H9 (cell line): ENCODE measurements around the gene LRMDA. TPM values are rescaled to one million over a fixed set of nuclear protein-coding genes. Genes with fewer than 3 reads are reported as not detected.

Source experiments
- DNase-seq: peaks from one replicate; pipeline ENCODE4 v3.0.0-alpha.2; 2017
- H2AFZ ChIP-seq: one replicate; pipeline ENCODE4 v1.6.1; 2013; ENCODE audit warnings: mild to moderate bottlenecking, low read length, control low read depth, moderate library complexity
- H2AK5ac ChIP-seq: 2 replicates; pipeline ENCODE4 v1.6.1; 2013; ENCODE audit warnings: low read length, control low read depth, mixed read lengths; ENCODE audit not compliant: insufficient read length
- H2BK120ac ChIP-seq: one replicate; pipeline ENCODE4 v1.6.1; 2013; ENCODE audit warnings: low read depth, mild to moderate bottlenecking, low read length, control low read depth, inconsistent platforms; ENCODE audit not compliant: poor library complexity, severe bottlenecking
- H2BK12ac ChIP-seq: 2 replicates; pipeline ENCODE4 v1.6.1; 2013; ENCODE audit warnings: low read length, control low read depth, mixed read lengths, low read depth; ENCODE audit not compliant: insufficient read length
- H2BK15ac ChIP-seq: 2 replicates; pipeline ENCODE4 v1.6.1; 2013; ENCODE audit warnings: low read depth, low read length, control low read depth
- H2BK20ac ChIP-seq: one replicate; pipeline ENCODE4 v1.6.1; 2013; ENCODE audit warnings: low read depth, mild to moderate bottlenecking, low read length, control low read depth, inconsistent platforms; ENCODE audit not compliant: poor library complexity, severe bottlenecking
- H2BK5ac ChIP-seq: 2 replicates; pipeline ENCODE4 v1.6.1; 2013; ENCODE audit warnings: low read length, control low read depth, mixed read lengths; ENCODE audit not compliant: insufficient read length
- H3K14ac ChIP-seq: 2 replicates; pipeline ENCODE4 v1.6.1; 2013; ENCODE audit warnings: low read length, control low read depth; ENCODE audit not compliant: insufficient read depth
- H3K18ac ChIP-seq: 2 replicates; pipeline ENCODE4 v1.6.1; 2013; ENCODE audit warnings: low read depth, mild to moderate bottlenecking, mixed read lengths, low read length, control low read depth; ENCODE audit not compliant: insufficient read length
- H3K23ac ChIP-seq: 2 replicates; pipeline ENCODE4 v1.6.1; 2013; ENCODE audit warnings: low read length, control low read depth, mixed read lengths, low read depth; ENCODE audit not compliant: insufficient read length
- H3K23me2 ChIP-seq: 2 replicates; pipeline ENCODE4 v1.6.1; 2013; ENCODE audit warnings: low read depth, mild to moderate bottlenecking, mixed read lengths, low read length, control low read depth; ENCODE audit not compliant: insufficient read length, poor library complexity, severe bottlenecking
- H3K27ac ChIP-seq: 2 replicates; pipeline ENCODE4 v1.5.1; 2013; ENCODE audit warnings: low read length, control low read depth, mixed read lengths, low read depth; ENCODE audit not compliant: insufficient read length
- H3K27me3 ChIP-seq: 2 replicates; pipeline ENCODE4 v1.6.1; 2013; ENCODE audit warnings: low read length, control low read depth, inconsistent platforms; ENCODE audit not compliant: insufficient read depth
- H3K4ac ChIP-seq: 2 replicates; pipeline ENCODE4 v1.6.1; 2013; ENCODE audit warnings: low read depth, mild to moderate bottlenecking, control low read depth, inconsistent platforms, low read length, moderate library complexity
- H3K4me1 ChIP-seq: 2 replicates; pipeline ENCODE4 v1.6.1; 2013; ENCODE audit warnings: low read length, control low read depth, inconsistent platforms; ENCODE audit not compliant: insufficient read depth
- H3K4me2 ChIP-seq: 2 replicates; pipeline ENCODE4 v1.6.1; 2013; ENCODE audit warnings: low read length, control low read depth, mixed read lengths; ENCODE audit not compliant: insufficient read length, insufficient read depth
- H3K56ac ChIP-seq: 2 replicates; pipeline ENCODE4 v1.6.1; 2013; ENCODE audit warnings: low read depth, mild to moderate bottlenecking, mixed read lengths, low read length, control low read depth; ENCODE audit not compliant: insufficient read length
- H3K79me1 ChIP-seq: 2 replicates; pipeline ENCODE4 v1.6.1; 2013; ENCODE audit warnings: low read depth, mild to moderate bottlenecking, moderate library complexity, low read length, control low read depth, inconsistent platforms; ENCODE audit not compliant: insufficient read depth, poor library complexity, severe bottlenecking
- H3K79me2 ChIP-seq: 2 replicates; pipeline ENCODE4 v1.6.1; 2013; ENCODE audit warnings: low read length, control low read depth, inconsistent platforms; ENCODE audit not compliant: insufficient read depth
- H3K9ac ChIP-seq: 2 replicates; pipeline ENCODE4 v1.6.1; 2013; ENCODE audit warnings: low read length, control low read depth, mixed read lengths; ENCODE audit not compliant: insufficient read length; ENCODE audit errors: extremely low read depth
- H3K9me3 ChIP-seq: one replicate; pipeline ENCODE4 v1.6.1; 2013; ENCODE audit warnings: low read depth, low read length, inconsistent platforms; ENCODE audit not compliant: control insufficient read depth
- H3T11ph ChIP-seq: one replicate; pipeline ENCODE4 v1.6.1; 2013; ENCODE audit warnings: mild to moderate bottlenecking, low read length, control low read depth, inconsistent platforms
- H4K20me1 ChIP-seq: one replicate; pipeline ENCODE4 v1.6.1; 2013; ENCODE audit not compliant: control insufficient read depth, insufficient read length, insufficient read depth
- H4K5ac ChIP-seq: 2 replicates; pipeline ENCODE4 v1.6.1; 2013; ENCODE audit warnings: low read depth, mild to moderate bottlenecking, mixed read lengths, low read length, control low read depth; ENCODE audit not compliant: insufficient read length
- H4K8ac ChIP-seq: replicated peaks from 2 replicates; pipeline ENCODE4 v1.6.1; 2013; ENCODE audit warnings: low read length, control low read depth, mixed read lengths, low read depth; ENCODE audit not compliant: insufficient read length
- H4K91ac ChIP-seq: 2 replicates; pipeline ENCODE4 v1.6.1; 2013; ENCODE audit warnings: low read depth, mild to moderate bottlenecking, moderate library complexity, mixed read lengths, low read length, control low read depth; ENCODE audit not compliant: insufficient read length
- H3K27ac Mint-ChIP-seq, 3 experiments: 2 replicates in 2 of 3; 3 replicates in 1 of 3; pipeline ENCODE4 v1.8.0; 2020 to 2021; ENCODE audit warnings: mixed read lengths in 3 of 3, mild to moderate bottlenecking in 1 of 3, moderate library complexity in 1 of 3
- H3K27me3 Mint-ChIP-seq: 2 replicates; pipeline ENCODE4 v1.8.0; 2021; ENCODE audit warnings: low read depth, mild to moderate bottlenecking, moderate library complexity, mixed read lengths
- H3K36me3 Mint-ChIP-seq, 3 experiments: 2 replicates in 2 of 3; 3 replicates in 1 of 3; pipeline ENCODE4 v1.8.0; 2020 to 2021; ENCODE audit warnings: low read depth in 3 of 3, mixed read lengths in 3 of 3; ENCODE audit not compliant: insufficient read depth in 1 of 3
- H3K4me1 Mint-ChIP-seq, 2 experiments: 2 replicates each; pipeline ENCODE4 v1.8.0; 2020; ENCODE audit warnings: mixed read lengths in 2 of 2
- H3K4me3 Mint-ChIP-seq, 2 experiments: 2 replicates in 1 of 2; 3 replicates in 1 of 2; pipeline ENCODE4 v1.8.0; 2020 to 2021; ENCODE audit warnings: mild to moderate bottlenecking in 2 of 2, mixed read lengths in 2 of 2, moderate library complexity in 1 of 2
- H3K9me3 Mint-ChIP-seq, 2 experiments: 2 replicates in 1 of 2; 3 replicates in 1 of 2; pipeline ENCODE4 v1.8.0; 2020; ENCODE audit warnings: mild to moderate bottlenecking in 2 of 2, mixed read lengths in 2 of 2, moderate library complexity in 1 of 2
- WGBS: extraction: QIAGEN DNeasy Blood & Tissue Kit; methylation state at CpG from one replicate; pipeline ENCODE4 v1.1.7; 2013; ENCODE audit warnings: missing lambda C conversion rate, low lambda C conversion rate, mixed read lengths; ENCODE audit not compliant: insufficient read length; ENCODE audit errors: extremely low coverage; 5-methylcytosine and 5-hydroxymethylcytosine counted together
- total RNA-seq: library from RNA; stranded (reverse); gene quantifications from 2 replicates; pipeline ENCODE4 v1.2.1, GENCODE V29; 2021
- TF ChIP-seq, protein P1 (sequence below): fragments of 200-600 bp; sonication (generic); conservative IDR thresholded peaks from 3 replicates; pipeline ENCODE4 v1.8.0; 2021; ENCODE audit warnings: antibody characterized with exemption, mild to moderate bottlenecking

LRMDA gene
- total RNA-seq, 1 experiment from 2014 or later: 1.8 TPM

DNA sequence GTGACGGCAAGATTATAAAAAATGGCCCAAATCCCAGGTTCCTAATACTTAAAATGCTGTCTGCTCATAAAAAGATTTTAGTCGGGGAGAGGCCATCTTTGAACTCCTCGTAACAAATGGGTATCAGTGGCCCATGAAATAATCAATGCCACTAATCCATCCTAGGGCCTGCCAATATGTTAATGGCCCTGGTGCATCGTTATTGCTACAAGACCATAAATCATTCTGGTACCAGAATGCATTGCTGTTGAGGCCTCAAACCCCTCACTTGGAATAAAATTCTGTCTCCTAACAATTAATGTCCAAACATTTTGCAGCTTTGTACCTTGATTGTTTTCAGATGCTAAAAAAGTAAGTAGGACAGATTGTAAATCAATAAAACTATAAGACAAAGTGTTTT is 290.6 kb downstream of the LRMDA start:
- Histone ChIP-seq H3K4me2 (no peak overlapping the region), H2BK20ac (no peak overlapping the region), H3K23me2 (no peaks in the 10 kb centered on the region), H3K14ac (no peak overlapping the region), H3K27ac (no peak overlapping the region), H3K18ac (no peak overlapping the region), H3K9me3 (no peaks in the 10 kb centered on the region), H3K56ac (no peak overlapping the region), H2BK15ac (no peak overlapping the region), H4K91ac (no peak overlapping the region), H3K79me2 (no peaks in the 10 kb centered on the region), H4K20me1 (no peaks in the 10 kb centered on the region), H3K9ac (no peak overlapping the region), H3K4ac (no peak overlapping the region), H3K4me1 (no peaks in the 10 kb centered on the region), H2AFZ (no peak overlapping the region), H4K5ac (no peak overlapping the region), H4K8ac (no peak overlapping the region), H3K27me3 (no peaks in the 10 kb centered on the region), H3T11ph (no peak overlapping the region), H2BK120ac (no peak overlapping the region), H2BK5ac (no peak overlapping the region), H3K23ac (no peak overlapping the region), H3K79me1 (no peaks in the 10 kb centered on the region), H2BK12ac (no peak overlapping the region), H2AK5ac (no peak overlapping the region)
- Mint-ChIP-seq H3K27ac (no peak overlapping the region), H3K27me3 (no peaks in the 10 kb centered on the region), H3K9me3 (no peaks in the 10 kb centered on the region), H3K4me3 (no peak overlapping the region), H3K36me3 (no peaks in the 10 kb centered on the region), H3K4me1 (no peaks in the 10 kb centered on the region; a peak in 1 of 4 replicates)
- TF ChIP-seq, protein P1, sequence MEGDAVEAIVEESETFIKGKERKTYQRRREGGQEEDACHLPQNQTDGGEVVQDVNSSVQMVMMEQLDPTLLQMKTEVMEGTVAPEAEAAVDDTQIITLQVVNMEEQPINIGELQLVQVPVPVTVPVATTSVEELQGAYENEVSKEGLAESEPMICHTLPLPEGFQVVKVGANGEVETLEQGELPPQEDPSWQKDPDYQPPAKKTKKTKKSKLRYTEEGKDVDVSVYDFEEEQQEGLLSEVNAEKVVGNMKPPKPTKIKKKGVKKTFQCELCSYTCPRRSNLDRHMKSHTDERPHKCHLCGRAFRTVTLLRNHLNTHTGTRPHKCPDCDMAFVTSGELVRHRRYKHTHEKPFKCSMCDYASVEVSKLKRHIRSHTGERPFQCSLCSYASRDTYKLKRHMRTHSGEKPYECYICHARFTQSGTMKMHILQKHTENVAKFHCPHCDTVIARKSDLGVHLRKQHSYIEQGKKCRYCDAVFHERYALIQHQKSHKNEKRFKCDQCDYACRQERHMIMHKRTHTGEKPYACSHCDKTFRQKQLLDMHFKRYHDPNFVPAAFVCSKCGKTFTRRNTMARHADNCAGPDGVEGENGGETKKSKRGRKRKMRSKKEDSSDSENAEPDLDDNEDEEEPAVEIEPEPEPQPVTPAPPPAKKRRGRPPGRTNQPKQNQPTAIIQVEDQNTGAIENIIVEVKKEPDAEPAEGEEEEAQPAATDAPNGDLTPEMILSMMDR: no peak
- DNase-seq: no peak
- WGBS: no CpG with 5 or more reads among the region's 4 CpGs
